GM21825 (cell line): ENCODE data around the gene ASNSD1.
"Not testable (repeated sequence)": the region's sequence is repeated elsewhere in the genome, so short reads cannot be mapped to it uniquely, and the experiment has no call there.

Experiments
- ATAC-seq: cut with Tn5 transposase; IDR thresholded peaks from one replicate; pipeline ENCODE4 v1.9.1; 2021; ENCODE audit warnings: mild to moderate bottlenecking, moderate library complexity; ENCODE audit not compliant: unreplicated experiment

The ASNSD1 gene

DNA sequence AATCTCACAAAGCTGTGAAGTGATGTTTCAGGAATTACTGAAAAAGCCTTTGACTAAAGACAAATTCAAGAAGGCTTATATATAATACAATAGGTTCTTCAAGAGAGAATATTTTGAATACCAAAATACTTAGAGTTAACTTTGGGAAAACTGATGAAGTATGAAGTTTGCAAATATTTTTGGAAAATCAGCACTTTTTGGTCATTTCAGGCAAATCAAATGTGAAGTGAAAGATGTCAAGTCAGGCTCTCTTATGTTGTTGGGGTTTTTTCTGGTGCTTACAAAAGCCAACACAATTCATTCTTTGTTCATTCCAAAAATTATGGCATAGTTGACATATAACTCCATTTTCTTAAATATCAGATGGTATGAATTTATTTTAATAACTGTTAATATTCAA is 14.7 kb upstream of the ASNSD1 start:
- ATAC-seq: no peak

GRCh38 chr2:189648846-189649509 is 12.3 kb upstream of the ASNSD1 start:
- no peak for ATAC-seq

DNA sequence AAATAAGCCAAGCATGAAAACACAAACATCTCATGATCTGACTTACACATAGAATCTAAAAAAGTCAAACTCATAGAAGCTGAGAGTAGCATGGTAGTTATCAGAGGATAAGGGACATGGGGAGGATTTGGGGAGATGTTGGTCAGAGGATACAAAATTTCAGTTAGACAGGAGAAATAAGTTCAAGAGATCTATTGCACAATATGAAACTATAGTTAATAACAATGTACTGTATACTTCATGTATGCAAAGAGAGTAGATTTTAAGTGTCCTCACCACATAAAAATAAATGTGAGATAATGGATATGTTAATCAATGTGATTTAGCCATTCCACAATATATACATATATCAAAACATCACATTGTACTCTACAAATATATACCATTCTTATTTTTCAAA is 10.0 kb upstream of the ASNSD1 start:
- ATAC-seq: no peak

- not testable (repeated sequence) for ATAC-seq
These were observed 7.8 kb upstream of the ASNSD1 start for GRCh38 chr2:189653464-189653863.

- no peak for ATAC-seq
These were observed 6.6 kb upstream of the ASNSD1 start for GRCh38 chr2:189654641-189655040.

- peak; percentile 41 for ATAC-seq
These were observed 3.4 kb upstream of the ASNSD1 start for GRCh38 chr2:189657867-189658266.

GRCh38 chr2:189658306-189659212 is 2.7 kb upstream of the ASNSD1 start:
- ATAC-seq: no peak

DNA sequence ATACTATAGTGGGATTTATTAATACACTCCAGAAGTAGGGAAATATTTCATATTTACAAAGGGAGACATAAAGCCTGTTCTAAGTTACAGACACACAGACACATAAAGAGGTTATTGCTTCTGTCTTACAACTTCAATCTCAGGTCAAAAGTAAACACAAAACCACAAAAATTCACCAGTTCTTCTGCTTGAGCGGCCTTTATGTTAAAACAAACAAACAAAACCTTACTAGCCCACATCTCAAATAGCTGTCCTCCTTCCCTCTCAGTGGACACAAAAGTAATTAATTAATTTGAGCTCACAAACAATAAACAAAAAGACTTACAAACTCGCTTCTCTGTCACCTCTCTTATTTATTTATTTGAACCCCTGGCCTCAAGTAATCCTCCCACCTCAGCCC is 1.5 kb upstream of the ASNSD1 start:
- no peak for ATAC-seq

- no peak for ATAC-seq
These were observed 484 bp upstream of the ASNSD1 start for GRCh38 chr2:189660803-189661147.

DNA sequence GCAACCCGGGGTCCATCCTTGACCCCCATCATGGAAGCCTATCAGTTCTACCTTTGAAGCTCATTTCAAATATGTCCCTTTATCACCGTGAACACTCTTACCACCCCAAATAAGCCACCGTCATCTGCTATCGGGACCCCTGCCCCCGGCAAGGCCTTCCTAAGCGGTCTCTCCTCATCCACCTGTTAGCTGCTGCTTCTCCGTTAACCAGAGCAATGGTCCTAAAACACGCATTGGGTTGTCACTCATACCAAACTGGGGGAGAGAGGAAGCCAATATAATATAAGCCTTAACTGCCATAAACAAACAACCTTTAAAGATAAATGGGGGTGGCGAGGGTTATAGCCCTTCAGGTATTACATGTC is 680 bp downstream of the ASNSD1 start:
- ATAC-seq: no peak

- ATAC-seq: no peak
These were observed 1.5 kb downstream of the ASNSD1 start for GRCh38 chr2:189662669-189663226.

DNA sequence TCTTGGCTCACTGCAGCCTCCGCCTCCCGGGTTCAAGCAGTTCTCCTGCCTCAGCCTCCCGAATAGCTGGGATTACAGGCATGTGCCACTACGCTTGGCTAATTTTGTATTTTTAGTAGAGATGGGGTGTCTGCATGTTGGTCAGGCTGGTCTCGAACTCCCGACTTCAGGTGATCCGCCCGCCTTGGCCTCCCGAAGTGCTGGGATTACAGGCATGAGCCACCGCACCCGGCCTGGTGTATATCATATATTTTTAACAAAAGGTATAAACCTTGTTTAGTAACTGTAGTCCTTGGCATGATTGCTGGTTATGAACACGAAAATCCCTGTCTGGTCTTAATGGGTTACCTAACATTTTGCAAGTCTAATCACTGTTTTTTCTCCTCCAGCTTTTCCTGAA is 2.1 kb downstream of the ASNSD1 start:
- ATAC-seq: not testable (repeated sequence)

DNA sequence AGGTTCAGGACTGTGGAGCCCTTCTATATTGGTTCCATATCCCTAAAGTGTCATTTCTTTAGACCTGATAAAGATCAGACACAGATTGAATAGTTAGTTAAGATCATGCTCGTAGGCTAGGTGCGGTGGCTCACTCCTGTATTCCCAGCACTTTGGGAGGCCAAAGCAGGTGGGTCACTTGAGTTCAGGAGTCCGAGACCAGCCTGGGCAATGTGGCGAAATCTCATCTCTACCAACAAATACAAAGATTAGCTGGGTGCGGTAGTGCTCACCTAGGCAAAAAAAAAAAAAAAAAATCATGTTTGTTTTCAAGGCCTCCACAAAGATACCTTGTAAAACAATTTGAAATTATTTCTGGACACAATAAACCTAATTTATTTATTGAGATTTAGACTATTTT is 8.7 kb downstream of the ASNSD1 start:
- ATAC-seq: no peak

DNA sequence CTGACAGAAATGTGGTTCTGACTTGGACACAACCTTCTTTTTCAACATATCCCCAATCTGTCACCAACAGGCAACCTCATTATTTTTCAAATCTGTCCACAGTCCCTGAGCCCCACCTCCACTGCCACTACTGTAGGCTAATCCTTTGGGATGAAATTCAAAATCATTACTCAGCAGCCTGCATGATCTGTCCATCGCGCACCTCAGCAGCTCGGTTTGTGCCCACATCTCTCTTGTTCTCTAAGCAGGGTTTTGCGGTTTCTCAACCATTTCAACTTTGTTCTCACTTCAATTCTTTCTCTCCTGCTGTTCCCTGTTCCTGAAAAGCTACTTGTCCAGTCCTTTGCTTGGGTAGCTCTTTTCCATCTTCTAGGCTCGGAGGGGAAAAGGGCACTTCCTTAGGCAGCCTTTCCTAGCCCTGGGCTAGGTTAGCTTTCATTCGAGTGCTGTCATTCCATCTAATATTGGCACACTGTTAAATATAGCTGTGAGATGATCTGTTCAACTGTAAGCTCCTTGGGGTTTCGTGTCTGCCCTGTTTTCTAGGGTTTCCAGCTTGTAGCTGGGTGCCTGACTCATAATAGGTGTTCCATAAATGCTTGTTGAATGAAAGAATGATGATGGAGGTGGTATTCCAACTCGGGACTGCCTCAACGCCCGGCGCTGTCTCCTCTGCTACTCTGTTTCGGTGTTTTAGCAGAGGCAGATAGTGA is 12.6 kb downstream of the ASNSD1 start:
- ATAC-seq: no peak

- peak; percentile 98 for ATAC-seq
These were observed 13.3 kb downstream of the ASNSD1 start, which contains the start of gene ANKAR for GRCh38 chr2:189674374-189675112. Gene ANKAR (plus strand): TSS chr2:189674670. CDS start chr2:189676491, 1,821 bp downstream.

GRCh38 chr2:189676471-189676870 is 15.2 kb downstream of the ASNSD1 start:
- no peak for ATAC-seq

DNA sequence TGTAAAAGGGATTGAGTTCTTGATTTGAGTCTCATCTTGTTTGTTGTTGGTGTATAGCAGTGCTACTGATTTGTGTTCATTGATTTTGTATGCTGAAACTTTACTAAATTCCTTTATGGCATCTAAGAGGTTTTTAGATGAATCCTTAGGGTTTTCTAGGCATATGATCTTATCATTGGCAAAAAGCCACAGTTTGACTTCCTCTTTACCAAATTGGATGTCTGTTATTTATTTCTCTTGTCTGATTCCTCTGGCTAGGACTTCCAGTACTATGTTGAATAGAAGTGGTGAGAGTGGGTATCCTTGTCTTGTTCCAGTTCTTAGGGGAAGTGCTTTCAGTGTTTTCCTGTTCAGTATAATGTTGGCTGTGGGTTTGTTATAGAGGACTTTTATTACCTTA is 18.0 kb downstream of the ASNSD1 start:
- ATAC-seq: no peak

GRCh38 chr2:189681203-189681602 is 19.9 kb downstream of the ASNSD1 start:
- ATAC-seq: no peak

DNA sequence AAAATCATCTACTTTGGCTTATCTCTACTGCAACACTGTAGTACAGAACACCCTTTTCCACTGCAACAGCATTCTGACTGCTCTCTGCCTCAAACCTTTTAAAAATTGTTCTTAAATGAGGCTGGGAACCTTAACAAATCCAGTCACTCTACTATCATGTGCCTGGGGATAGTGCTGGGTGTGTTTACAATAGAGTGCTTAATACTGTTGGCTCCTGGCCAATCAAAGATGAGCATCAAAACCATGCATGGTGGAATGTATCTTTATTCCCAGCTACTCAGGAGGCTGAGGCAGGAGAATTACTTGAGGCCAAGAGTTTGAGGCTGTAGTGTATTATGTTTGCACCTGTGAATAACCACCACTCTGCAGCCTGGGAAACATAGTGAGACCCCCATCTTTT is 20.6 kb downstream of the ASNSD1 start:
- ATAC-seq: no peak

- ATAC-seq: no peak
These were observed 22.1 kb downstream of the ASNSD1 start for GRCh38 chr2:189683348-189683747.

- ATAC-seq: no peak
These were observed 23.6 kb downstream of the ASNSD1 start for GRCh38 chr2:189684811-189685210.
